ENCODE measurements around the gene CCDC102A. TPM values are rescaled to one million over a fixed set of nuclear protein-coding genes. Genes with fewer than 3 reads are reported as not detected.
A peak's percentile ranks its signal among the peaks of the same experiment; 100 is the strongest.

Gene CCDC102A
- total RNA-seq, 4 donors from 2014 or later = 1.2 to 9.3 (median 3.4) TPM

- H3K9me3 ChIP-seq = no peaks in the 10 kb centered on the region
- ATAC-seq (no peak), DNase-seq (no peak)
- H3K4me3 ChIP-seq = peak overlapping the region; percentile 45 to 61 (median 56)
- no peaks in the 10 kb centered on the region for H3K36me3 ChIP-seq
- intact Hi-C loops (cut with DNase I; ENCODE audit: low total_unique reads) = loop anchor here (1.0 kb wide), 1 partner anchor 49 kb away; the partner anchor contains the start of gene CCDC102A
- no peak for TF ChIP-seq POLR2A (IDR thresholded peaks at IDR 0.05)
- no peak for TF ChIP-seq CTCF (IDR thresholded peaks at IDR 0.05 in 4 of 5, conservative IDR thresholded peaks at IDR 0.05 in 1 of 5)
- in situ Hi-C loops (cut with MboI; ENCODE audit: low sequenced_read_pairs in 4 of 4) = no loop called here
- peaks cover 5 to 11% of the 10 kb centered on the region in 2 donors for H3K4me1 ChIP-seq
- no peaks in the 10 kb centered on the region for H3K27me3 ChIP-seq
- peak overlapping the region in 2 of 4 donors; percentile 21 to 32 for H3K27ac ChIP-seq
Measured at GRCh38 chr16:57486858-57487834, 49.2 kb downstream of the CCDC102A start.

GRCh38 chr16:57485916-57486857, 50.2 kb downstream of the CCDC102A start, which contains the start of gene DOK4:
TSS of gene DOK4 (minus strand) at chr16:57486493. CDS start at chr16:57479507, 6,986 bp downstream.
- ATAC-seq (peak; percentile 82 to 90), DNase-seq (peak; percentile 43 to 53)
- in situ Hi-C loops (cut with MboI; ENCODE audit: low sequenced_read_pairs in 4 of 4) (no loop called here), intact Hi-C loops (cut with DNase I; ENCODE audit: low total_unique reads) (loop anchor here (1.0 kb wide), 1 partner anchor 50 kb away; the partner anchor contains the start of gene CCDC102A)
- Histone ChIP-seq H3K9me3 (no peaks in the 10 kb centered on the region), H3K4me3 (peak within 1 kb of the TSS; percentile 49 to 75 (median 60)), H3K36me3 (no peaks in the 10 kb centered on the region), H3K27ac (peak within 1 kb of the TSS; percentile 6 to 50 (median 40)), H3K4me1 (peaks cover 5 to 11% of the 10 kb centered on the region in 2 donors), H3K27me3 (no peaks in the 10 kb centered on the region)
- no peak for TF ChIP-seq POLR2A (IDR thresholded peaks at IDR 0.05)
- no peak for TF ChIP-seq CTCF (IDR thresholded peaks at IDR 0.05 in 4 of 5, conservative IDR thresholded peaks at IDR 0.05 in 1 of 5)

- TF ChIP-seq POLR2A (IDR thresholded peaks at IDR 0.05) = no peak
- TF ChIP-seq CTCF (IDR thresholded peaks at IDR 0.05 in 4 of 5, conservative IDR thresholded peaks at IDR 0.05 in 1 of 5) = no peak
- H3K4me1 ChIP-seq = peaks cover 5 to 11% of the 10 kb centered on the region in 2 donors
- peaks cover 0 to 2% (median 0%) of the 10 kb centered on the region in 3 donors for H3K27me3 ChIP-seq
- no peaks in the 10 kb centered on the region for H3K36me3 ChIP-seq
- H3K9me3 ChIP-seq = no peaks in the 10 kb centered on the region
- peak overlapping the region in 2 of 4 donors; percentile 6 to 38 for H3K27ac ChIP-seq
- intact Hi-C loops (cut with DNase I; ENCODE audit: low total_unique reads) = no loop called here
- in situ Hi-C loops (cut with MboI; ENCODE audit: low sequenced_read_pairs in 4 of 4) = no loop called here
- ATAC-seq (no peak), DNase-seq (no peak)
- peak overlapping the region; percentile 49 to 75 (median 60) for H3K4me3 ChIP-seq
Measured at GRCh38 chr16:57485091-57485915, 51.1 kb downstream of the CCDC102A start.

All from gastrocnemius medialis (tissue), 4 donors.